Stimulated activated CD8-positive, alpha-beta memory T cell treated with anti-CD3 and anti-CD28 coated beads, Interleukin-7, amount 100 ng/mL, for 4 hours (primary cell): ENCODE results near the gene DHH.

Experiments
- DNase-seq, 2 donors: peaks; one replicate each; pipeline ENCODE4 v3.0.0-alpha.2; 2020; ENCODE audit warnings: low read depth in 2 of 2

Gene DHH

GRCh38 chr12:49050507-49051372 lies 43.9 kb downstream of the DHH start:
- DNase-seq, result no peak

DNA sequence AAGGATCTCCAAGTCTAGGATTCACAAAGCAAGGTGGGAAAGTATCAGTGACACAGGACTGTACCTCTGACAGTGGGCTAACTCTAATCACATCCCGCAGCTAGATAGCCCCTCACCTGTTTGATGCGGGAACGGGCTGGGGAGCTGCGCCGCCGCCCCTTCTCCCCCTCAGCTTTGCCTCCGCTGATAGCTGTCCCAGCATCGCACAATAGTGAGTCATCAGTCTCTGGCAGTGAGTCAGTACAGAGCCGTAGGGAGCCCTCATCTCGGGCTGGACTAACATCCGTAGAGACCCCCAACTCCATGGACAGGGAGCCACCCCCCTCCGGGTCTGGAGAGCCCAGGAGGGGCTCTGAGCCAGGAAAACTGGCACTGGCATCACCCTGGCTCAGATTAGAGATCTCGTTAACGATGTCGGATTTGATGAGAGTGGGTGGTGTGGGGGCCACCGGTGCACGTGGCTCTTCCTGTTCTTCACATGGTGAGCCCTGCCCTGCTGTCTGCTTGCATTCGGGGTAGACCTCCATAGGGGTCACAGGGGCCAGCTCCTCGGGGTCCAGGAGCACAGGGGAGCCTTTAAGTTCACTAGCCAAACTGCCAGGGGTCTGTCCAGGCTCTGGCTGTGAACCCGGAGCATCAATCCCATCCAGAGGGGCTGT lies 44.9 kb downstream of the DHH start:
- DNase-seq, result no peak

GRCh38 chr12:49048953-49049352 lies 45.6 kb downstream of the DHH start:
- no peak for DNase-seq

- no peak for DNase-seq
Measured at GRCh38 chr12:49046129-49046895, 48.3 kb downstream of the DHH start.

DNA sequence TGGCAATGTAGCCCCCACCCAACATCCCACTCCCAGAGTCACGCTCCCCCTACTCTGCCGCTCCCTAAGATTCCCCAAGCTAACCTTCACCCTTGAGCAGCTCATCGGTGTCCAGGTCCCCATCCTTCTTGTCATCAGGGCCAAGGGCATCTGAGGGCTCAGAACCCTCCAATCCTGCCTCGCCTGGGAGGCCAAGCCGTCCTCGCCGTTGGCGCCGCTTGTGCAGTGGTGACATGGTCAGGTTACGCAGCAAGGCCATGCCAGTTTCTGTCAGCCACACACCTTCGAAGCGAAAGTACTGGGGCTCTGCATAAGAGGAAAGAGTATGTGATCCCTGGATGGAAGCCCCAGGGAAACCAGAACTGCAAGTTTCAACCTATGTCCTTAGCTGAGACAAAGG lies 49.9 kb downstream of the DHH start:
- no peak for DNase-seq

DNA sequence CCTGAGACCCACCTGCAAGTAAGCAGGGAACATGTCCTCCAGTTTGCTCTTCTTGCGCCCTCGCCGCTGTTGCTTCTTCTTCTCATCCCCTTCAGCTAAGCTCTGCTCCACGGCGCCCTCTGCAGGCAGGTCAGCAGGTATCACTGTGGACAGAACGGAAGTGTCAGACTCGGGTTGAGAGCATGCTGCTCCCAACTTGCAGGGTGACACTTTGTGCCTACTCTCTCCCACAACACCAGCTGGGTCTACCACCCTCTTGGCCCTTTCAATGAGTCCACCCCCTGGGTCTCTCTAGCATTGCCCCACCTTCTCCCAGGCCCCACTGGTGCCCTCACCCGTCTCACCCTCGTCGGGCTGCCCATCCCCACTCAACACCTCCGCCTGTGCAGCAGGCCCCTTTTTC lies 50.7 kb downstream of the DHH start:
- peak; percentile 56 to 61 for DNase-seq

- no peak for DNase-seq
Measured at GRCh38 chr12:49043241-49043640, 51.4 kb downstream of the DHH start.

DNA sequence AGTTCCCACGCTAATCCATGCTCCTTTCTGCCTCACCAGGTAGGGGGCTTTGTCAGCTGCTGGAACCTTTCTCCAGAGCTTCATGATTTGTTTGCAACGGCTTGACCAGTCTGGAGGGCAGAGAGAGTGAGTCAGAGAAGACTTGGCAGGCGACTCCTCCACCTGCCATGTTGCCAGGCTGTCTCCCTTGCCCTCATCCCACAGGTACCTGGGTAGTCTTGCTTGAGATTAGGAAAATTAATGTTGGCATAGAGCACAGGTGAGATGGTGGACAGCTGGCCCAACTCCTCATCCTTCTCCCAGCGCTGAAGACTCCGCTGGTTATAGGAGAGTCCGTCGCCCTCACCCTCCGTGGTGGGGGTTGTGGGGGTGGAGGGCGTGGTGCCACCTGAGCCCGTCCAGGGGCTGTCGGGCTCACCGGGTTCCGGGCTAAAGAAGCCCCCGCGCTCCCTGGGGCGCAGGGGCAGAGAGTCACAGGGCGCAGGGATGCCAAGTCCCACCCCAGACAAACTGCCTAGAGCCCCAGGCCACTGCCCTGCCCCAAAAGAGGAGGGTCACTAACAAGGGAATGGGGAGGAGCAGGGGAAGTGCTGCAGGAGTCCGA lies 52.6 kb downstream of the DHH start:
- DNase-seq, result no peak

GRCh38 chr12:49041036-49041880 lies 53.3 kb downstream of the DHH start:
- no peak for DNase-seq

- no peak for DNase-seq
Measured at GRCh38 chr12:49040364-49040855, 54.2 kb downstream of the DHH start.

DNA sequence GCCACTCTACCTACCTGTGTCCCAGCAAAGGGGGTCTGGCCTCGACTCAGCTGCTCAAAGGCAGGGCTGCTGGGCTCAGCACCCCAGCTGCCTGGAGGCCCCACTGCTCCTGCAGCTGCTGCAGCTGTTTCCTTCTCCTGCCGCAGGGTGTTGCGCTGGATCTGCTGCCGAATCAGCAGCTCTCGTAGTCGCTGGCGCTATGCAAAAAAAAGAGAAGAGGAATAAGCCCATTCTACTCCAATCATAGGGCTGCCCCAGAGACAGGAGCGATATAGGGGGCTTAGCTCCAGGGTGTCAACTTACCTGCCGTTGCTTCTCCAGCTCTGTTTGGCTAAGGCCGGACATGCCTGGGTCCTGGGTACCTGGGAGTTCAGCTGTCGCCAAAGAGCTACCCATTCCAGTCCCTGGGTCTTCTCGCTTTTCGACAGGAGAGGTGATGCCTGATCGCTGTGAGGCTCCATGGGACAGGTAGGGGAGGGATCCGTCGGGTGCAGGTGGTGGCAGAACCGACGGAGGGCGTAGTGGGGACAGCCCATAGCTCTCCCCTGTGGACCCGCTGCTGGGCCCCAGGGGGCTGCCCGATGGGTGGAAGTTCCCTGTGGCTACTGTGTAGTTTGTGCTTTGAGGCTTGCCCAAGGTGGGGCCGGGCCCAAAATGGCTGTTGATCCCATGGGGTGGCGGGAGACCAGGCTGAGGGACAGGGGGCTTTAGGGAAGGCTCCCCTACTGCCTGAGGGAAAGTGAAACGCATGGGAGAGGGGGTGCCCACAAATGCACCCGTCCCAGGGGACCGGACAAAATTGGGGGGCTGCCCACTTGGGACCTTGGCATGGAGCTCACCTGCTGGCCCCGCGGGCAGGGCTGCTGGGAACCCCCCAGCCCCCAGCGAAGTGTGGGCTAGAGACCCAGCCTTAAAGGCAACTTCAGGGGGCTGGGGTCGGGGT lies 54.9 kb downstream of the DHH start:
- DNase-seq, result no peak

- DNase-seq, result no peak
Measured at GRCh38 chr12:49038291-49038955, 56.2 kb downstream of the DHH start.

DNA sequence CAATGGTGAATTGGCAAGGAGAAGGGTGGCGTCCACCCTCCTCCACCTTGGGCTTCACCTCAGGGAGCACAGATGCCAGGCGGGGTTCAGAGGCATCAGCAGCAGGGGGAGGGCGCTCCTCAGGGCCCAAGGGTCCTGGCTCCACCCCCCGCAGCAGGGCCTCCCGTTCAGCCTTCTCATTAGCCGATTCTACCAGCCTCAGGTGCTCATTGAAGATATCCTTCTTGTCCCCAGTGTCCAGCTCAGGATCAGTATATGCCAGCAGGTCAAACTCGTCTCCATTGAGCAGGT lies 56.7 kb downstream of the DHH start:
- DNase-seq, result no peak

- no peak for DNase-seq
Measured at GRCh38 chr12:49037111-49037946, 57.3 kb downstream of the DHH start.
